Endothelial cell of umbilical vein (primary cell): ENCODE data around the gene KIZ. TPM values are rescaled to one million over a fixed set of nuclear protein-coding genes. Genes with fewer than 3 reads are reported as not detected.

Experiments used
- BruUV-seq: library from RNA; stranded (reverse); fragments of 400-500 nt; replicated peaks from 2 replicates; lab custom pipeline; 2021; lab: Mats Ljungman, UMichigan
- CTCF ChIA-PET: fragments of 300-600, 350-600 bp; sonication (Branson Sonifier 250); formaldehyde crosslinking; loops from one replicate; lab custom pipeline; 2021; ENCODE audit warnings: antibody characterized with exemption, inconsistent platforms; lab: Charles Lee
- POLR2A ChIA-PET: fragments of 300-600, 350-600 bp; sonication (Branson Sonifier 250); formaldehyde crosslinking; loops from one replicate; lab custom pipeline; 2021; ENCODE audit warnings: antibody characterized with exemption, inconsistent platforms; lab: Charles Lee
- DNase-seq: peaks from one replicate; pipeline ENCODE4 v3.0.0-alpha.2; 2011; ENCODE audit warnings: low read depth, low spot score
- FAIRE-seq: peaks from 2 replicates; lab custom pipeline; 2011; peaks lifted over from hg19 to GRCh38; lab: Jason Lieb, UNC
- H2AFZ ChIP-seq: 2 replicates; pipeline ENCODE4 v1.6.0; 2012; ENCODE audit warnings: low read depth, low read length, control low read depth, inconsistent platforms
- H3K27ac ChIP-seq: 2 replicates; pipeline ENCODE4 v1.5.1; 2011; ENCODE audit warnings: low read depth, mild to moderate bottlenecking, control low read depth, low read length, moderate library complexity; ENCODE audit not compliant: insufficient read depth
- H3K27me3 ChIP-seq, 2 experiments: 2 replicates each; pipeline versions ENCODE4 v1.6.0 to v1.6.1; 2011; ENCODE audit warnings: low read length in 2 of 2, mixed read lengths in 1 of 2; ENCODE audit not compliant: control insufficient read depth in 2 of 2, insufficient read depth in 2 of 2
- H3K36me3 ChIP-seq, 2 experiments: 2 replicates in 1 of 2; 3 replicates in 1 of 2; pipeline ENCODE4 v1.5.1; 2011; ENCODE audit warnings: low read length in 2 of 2, mild to moderate bottlenecking in 1 of 2, moderate library complexity in 1 of 2; ENCODE audit not compliant: control insufficient read depth in 2 of 2, insufficient read depth in 2 of 2; ENCODE audit errors: extremely low read depth in 1 of 2
- H3K4me1 ChIP-seq: 3 replicates; pipeline ENCODE4 v1.5.1; 2011; ENCODE audit warnings: mild to moderate bottlenecking, low read length; ENCODE audit not compliant: control insufficient read depth, insufficient read depth; ENCODE audit errors: extremely low read depth
- H3K4me2 ChIP-seq: 2 replicates; pipeline ENCODE4 v1.6.1; 2011; ENCODE audit warnings: low read length, control low read depth, mixed read lengths; ENCODE audit not compliant: insufficient read depth
- H3K4me3 ChIP-seq, 3 experiments: fragments of 200-600 bp in 1 of 3; sonication (generic), shearing (Covaris generic) in 1 of 3; replicated peaks in 1 of 3; 2 replicates each; pipeline ENCODE4 v1.5.1; 2011 to 2016; ENCODE audit warnings: control low read depth in 3 of 3, low read length in 3 of 3, mild to moderate bottlenecking in 2 of 3, inconsistent platforms in 1 of 3, low read depth in 1 of 3, moderate library complexity in 1 of 3; ENCODE audit not compliant: insufficient read depth in 1 of 3
- H3K79me2 ChIP-seq: 2 replicates; pipeline ENCODE4 v1.6.0; 2012; ENCODE audit warnings: low read length, inconsistent platforms; ENCODE audit not compliant: control insufficient read depth, insufficient read depth
- H3K9ac ChIP-seq: replicated peaks from 2 replicates; pipeline ENCODE3; 2011; ENCODE audit warnings: low read length, control low read depth; ENCODE audit not compliant: insufficient read depth; ENCODE audit errors: extremely low read depth
- H3K9me1 ChIP-seq: replicated peaks from 3 replicates; pipeline ENCODE4 v1.6.0; 2011; ENCODE audit warnings: mild to moderate bottlenecking, low read length; ENCODE audit not compliant: control insufficient read depth, insufficient read depth; ENCODE audit errors: extremely low read depth
- H3K9me3 ChIP-seq: replicated peaks from 2 replicates; pipeline ENCODE4 v1.5.1; 2012; ENCODE audit warnings: low read length, inconsistent platforms; ENCODE audit not compliant: control insufficient read depth, insufficient read depth
- H4K20me1 ChIP-seq: replicated peaks from 2 replicates; pipeline ENCODE3; 2011; ENCODE audit warnings: mild to moderate bottlenecking, low read length; ENCODE audit not compliant: control insufficient read depth, insufficient read depth; ENCODE audit errors: extremely low read depth
- CTCF ChIP-seq, 2 donors: IDR thresholded peaks; 1 replicate in 1 of 2; 2 replicates in 1 of 2; pipeline ENCODE4 v1.5.1; 2011; ENCODE audit warnings: low read length in 2 of 2, mild to moderate bottlenecking in 2 of 2, moderate library complexity in 2 of 2, control low read depth in 1 of 2, inconsistent platforms in 1 of 2, low read depth in 1 of 2; ENCODE audit not compliant: insufficient read depth in 1 of 2; ENCODE audit errors: extremely low read depth in 1 of 2
- EZH2 ChIP-seq: IDR thresholded peaks from 2 replicates; pipeline ENCODE4 v1.6.1; 2012; ENCODE audit warnings: borderline replicate concordance, low read depth, mild to moderate bottlenecking, moderate library complexity, low read length, inconsistent platforms; ENCODE audit not compliant: severe bottlenecking
- FOS ChIP-seq: IDR thresholded peaks from 2 replicates; pipeline ENCODE4 v1.6.1; 2011; ENCODE audit warnings: mild to moderate bottlenecking, low read length, moderate library complexity, borderline replicate concordance; ENCODE audit not compliant: insufficient read depth
- GATA2 ChIP-seq: IDR thresholded peaks from 2 replicates; pipeline ENCODE4 v1.7.0; 2011; ENCODE audit warnings: low read depth, mild to moderate bottlenecking, moderate library complexity, mixed read lengths, low read length; ENCODE audit not compliant: insufficient read length, insufficient read depth
- JUN ChIP-seq: IDR thresholded peaks from 2 replicates; pipeline ENCODE4 v1.6.1; 2011; ENCODE audit warnings: borderline replicate concordance, low read depth; ENCODE audit not compliant: insufficient read length, insufficient read depth
- MAX ChIP-seq: IDR thresholded peaks from 2 replicates; pipeline ENCODE4 v1.6.1; 2011; ENCODE audit not compliant: insufficient read depth, insufficient read length
- MYC ChIP-seq: IDR thresholded peaks from one replicate; pipeline ENCODE4 v1.6.1; 2011; ENCODE audit warnings: mild to moderate bottlenecking, low read depth, low read length
- POLR2A ChIP-seq: IDR thresholded peaks from 2 replicates; pipeline ENCODE4 v1.6.1; 2012; ENCODE audit warnings: low read depth, mild to moderate bottlenecking, control low read depth, low read length
- POLR2AphosphoS5 ChIP-seq: IDR thresholded peaks from 2 replicates; pipeline ENCODE4 v1.6.1; 2012; ENCODE audit warnings: low read depth, mild to moderate bottlenecking, control low read depth, low read length, moderate library complexity; ENCODE audit not compliant: insufficient read depth
- dilution Hi-C: fragments of 300-500 bp; cut with MboI; formaldehyde crosslinking; loops from one replicate; pipeline ENCODE4 v1.15.0; 2019; ENCODE audit warnings: low sequenced_read_pairs; ENCODE audit not compliant: extremely low pct_ligation_motif_present
- intact Hi-C: fragments of 100-400 bp; cut with micrococcal nuclease; formaldehyde crosslinking; loops from one replicate; pipeline ENCODE4 v1.10.0; 2022
- polyA plus RNA-seq, 4 experiments: library from polyadenylated mRNA; depleted of rRNA in 3 of 4; stranded (reverse) in 3 of 4; unstranded in 1 of 4; fragments of >200 nt; gene quantifications; 2 replicates each; pipeline versions ENCODE4 v1.2.1 to v1.2.3, GENCODE V29; 2011 to 2012; ENCODE audit warnings: missing spikeins in 1 of 4
- total RNA-seq: library from RNA; stranded (reverse); gene quantifications from 2 replicates; pipeline ENCODE4 v1.2.3, GENCODE V29; 2021

The KIZ gene
- total and polyA plus RNA-seq, 2 donors (not counting 3 experiments of a cell fraction or from before 2014, with no cell fraction given): 3.9 to 7.3 TPM

- Histone ChIP-seq H3K4me3 (no peak overlapping the region), H4K20me1 (no peaks in the 10 kb centered on the region), H3K27me3 (peaks cover 2% of the 10 kb centered on the region in 2 experiments), H3K27ac (no peak overlapping the region), H3K36me3 (no peaks in the 10 kb centered on the region), H3K79me2 (no peaks in the 10 kb centered on the region), H3K9me1 (no peaks in the 10 kb centered on the region), H3K9ac (no peak overlapping the region), H3K4me2 (no peak overlapping the region), H3K9me3 (no peaks in the 10 kb centered on the region), H2AFZ (no peak overlapping the region), H3K4me1 (no peaks in the 10 kb centered on the region)
- CTCF ChIA-PET: no interaction called here
- POLR2A ChIA-PET: no interaction called here
- intact Hi-C loops: no loop called here
- DNase-seq (no peak), FAIRE-seq (no peak)
- dilution Hi-C loops: no loop called here
- no peak for TF ChIP-seq MYC
- TF ChIP-seq FOS: no peak
- TF ChIP-seq POLR2AphosphoS5: no peak
- no peak for TF ChIP-seq GATA2
- TF ChIP-seq EZH2: no peak
- TF ChIP-seq CTCF (IDR thresholded peaks at IDR 0.05; ENCODE audit: extremely low read depth in 1 of 2, insufficient read depth in 1 of 2, low read depth in 1 of 2, low read length in 2 of 2): no peak
- TF ChIP-seq JUN: no peak
- TF ChIP-seq MAX: no peak
- no peak for TF ChIP-seq POLR2A
- BruUV-seq: no TSS peak
These were observed 66.0 kb downstream of the KIZ start for GRCh38 chr20:21191839-21192238.
